Measurements from ENCODE around the gene HS3ST4. TPM values are rescaled to one million over a fixed set of nuclear protein-coding genes. Genes with fewer than 3 reads are reported as not detected.
"Not testable (repeated sequence)": the region's sequence is repeated elsewhere in the genome, so short reads cannot be mapped to it uniquely, and the experiment has no call there.

Gene HS3ST4
- total RNA-seq, 1 donor, result under 0.01 TPM

- no peak for DNase-seq (ENCODE audit: low read depth in 2 of 3, low spot score in 2 of 3)
These were observed 378.7 kb downstream of the HS3ST4 start for GRCh38 chr16:26070302-26071100.

DNA sequence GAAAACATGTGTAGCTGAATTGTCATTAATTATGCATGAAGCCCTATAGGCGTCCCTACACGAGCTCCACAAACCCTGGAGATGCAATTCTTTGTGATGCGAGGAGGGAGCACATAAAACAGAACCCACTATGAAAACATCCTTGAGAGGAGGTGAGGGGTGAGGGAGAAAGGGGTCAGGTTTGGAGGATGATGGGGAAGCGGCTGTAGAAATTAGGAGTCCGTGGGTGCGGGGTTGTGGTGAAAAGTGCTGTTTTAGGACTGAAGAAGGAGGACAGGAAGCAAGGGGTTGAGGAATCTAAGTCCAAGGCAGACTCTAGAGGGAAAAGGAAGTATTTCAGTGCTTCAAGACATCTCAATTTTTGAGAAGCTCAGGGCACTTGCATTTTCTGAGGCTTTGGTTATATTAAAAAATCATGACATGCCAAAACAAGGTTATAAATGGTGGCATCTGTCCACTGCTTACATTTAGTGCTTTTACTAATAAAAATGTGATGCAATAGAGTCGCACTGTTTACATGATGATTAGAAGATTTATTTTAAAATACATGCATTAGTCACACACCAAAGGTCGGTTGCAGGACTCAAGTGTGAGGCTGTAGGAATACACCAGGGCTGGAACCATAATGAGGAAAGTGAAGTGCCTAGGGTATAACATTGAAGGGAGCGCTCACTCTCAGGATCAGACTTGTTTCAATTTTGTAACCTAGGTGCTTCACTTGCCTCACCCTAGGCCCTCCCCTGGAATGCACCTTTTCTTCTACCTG, 379.5 kb downstream of the HS3ST4 start:
- no peak for DNase-seq (ENCODE audit: low read depth in 2 of 3, low spot score in 2 of 3)

- DNase-seq (ENCODE audit: low read depth in 2 of 3, low spot score in 2 of 3), result no peak
These were observed 387.1 kb downstream of the HS3ST4 start for GRCh38 chr16:26078716-26079355.

- no peak for DNase-seq (ENCODE audit: low read depth in 2 of 3, low spot score in 2 of 3)
These were observed 395.3 kb downstream of the HS3ST4 start for GRCh38 chr16:26087091-26087490.

DNA sequence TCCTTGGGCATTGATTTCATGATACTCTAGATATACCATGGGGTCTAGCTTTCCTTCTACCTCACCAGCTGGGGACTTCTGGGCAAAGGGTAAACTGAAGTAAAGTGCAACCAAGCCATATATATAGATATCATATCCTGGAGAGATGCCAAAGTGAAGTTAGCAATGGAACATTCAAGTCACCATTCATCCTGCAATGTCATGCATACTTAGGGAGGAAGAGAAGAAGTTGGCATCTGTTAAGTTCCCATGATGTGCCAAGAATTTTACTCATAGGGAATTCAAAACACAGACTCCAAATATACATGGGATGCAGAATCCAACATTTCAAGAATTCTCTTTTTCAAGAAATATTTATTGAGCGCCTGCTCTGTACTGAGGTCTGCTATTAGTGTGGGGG, 399.8 kb downstream of the HS3ST4 start:
- no peak for DNase-seq (ENCODE audit: low read depth in 2 of 3, low spot score in 2 of 3)

DNA sequence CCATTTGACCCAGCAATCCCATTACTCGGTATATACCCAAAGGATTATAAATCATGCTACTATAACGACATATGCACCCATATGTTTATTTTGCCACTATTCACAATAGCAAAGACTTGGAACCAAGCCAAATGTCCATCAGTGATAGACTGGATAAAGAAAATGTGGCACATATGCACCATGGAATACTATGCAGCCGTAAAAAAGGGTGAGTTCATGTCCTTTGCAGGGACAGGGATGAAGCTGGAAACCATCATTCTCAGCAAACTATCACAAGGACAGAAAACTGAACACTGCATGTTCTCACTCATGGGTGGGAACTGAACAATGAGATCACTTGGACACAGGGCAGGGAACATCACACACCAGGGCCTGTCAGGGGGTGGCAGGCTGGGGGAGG, 406.4 kb downstream of the HS3ST4 start:
- DNase-seq (ENCODE audit: low read depth in 2 of 3, low spot score in 2 of 3), result not testable (repeated sequence)

DNA sequence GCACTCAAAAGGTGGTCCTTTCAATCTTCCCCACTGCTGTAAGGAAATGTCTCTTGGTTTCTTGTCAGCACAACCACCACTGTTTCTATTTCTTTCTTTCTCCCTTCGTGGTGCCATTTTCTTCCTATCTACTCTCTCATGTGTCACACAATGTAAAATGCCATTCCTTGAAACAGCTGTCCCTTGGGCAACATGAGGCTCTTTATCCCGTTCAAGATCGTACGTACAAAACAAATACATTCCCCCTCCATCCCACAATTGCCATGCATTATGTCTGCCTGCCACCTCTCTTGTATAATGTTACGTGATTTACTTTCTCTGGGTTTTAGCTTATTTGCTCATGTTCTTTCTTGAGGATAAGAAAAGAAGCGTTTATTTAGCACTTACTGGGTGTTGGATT, 410.6 kb downstream of the HS3ST4 start:
- no peak for DNase-seq (ENCODE audit: low read depth in 2 of 3, low spot score in 2 of 3)

- DNase-seq (ENCODE audit: low read depth in 2 of 3, low spot score in 2 of 3), result no peak
These were observed 417.2 kb downstream of the HS3ST4 start for GRCh38 chr16:26108836-26109505.

DNA sequence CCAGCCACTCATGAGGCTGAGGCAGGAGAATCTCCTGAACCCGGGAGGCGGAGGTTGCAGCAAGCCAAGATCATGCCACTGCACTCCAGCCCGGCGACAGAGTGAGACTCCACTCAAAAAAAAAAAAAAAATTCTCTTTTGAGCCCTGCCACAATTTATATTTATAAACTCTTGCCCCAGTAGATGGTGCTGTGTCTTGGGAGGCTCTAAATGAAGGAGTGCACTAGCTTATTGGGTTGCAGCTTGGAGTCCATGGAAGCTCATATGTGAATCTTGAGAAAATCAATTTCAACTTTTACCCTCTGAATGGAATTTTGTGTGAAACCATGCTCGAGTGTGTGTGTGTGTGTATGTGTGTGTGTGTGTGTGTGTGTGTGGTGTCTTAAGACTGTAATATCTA, 420.1 kb downstream of the HS3ST4 start:
- DNase-seq (ENCODE audit: low read depth in 2 of 3, low spot score in 2 of 3), result no peak

- no peak for DNase-seq (ENCODE audit: low read depth in 2 of 3, low spot score in 2 of 3)
These were observed 426.8 kb downstream of the HS3ST4 start for GRCh38 chr16:26118575-26118974.

DNA sequence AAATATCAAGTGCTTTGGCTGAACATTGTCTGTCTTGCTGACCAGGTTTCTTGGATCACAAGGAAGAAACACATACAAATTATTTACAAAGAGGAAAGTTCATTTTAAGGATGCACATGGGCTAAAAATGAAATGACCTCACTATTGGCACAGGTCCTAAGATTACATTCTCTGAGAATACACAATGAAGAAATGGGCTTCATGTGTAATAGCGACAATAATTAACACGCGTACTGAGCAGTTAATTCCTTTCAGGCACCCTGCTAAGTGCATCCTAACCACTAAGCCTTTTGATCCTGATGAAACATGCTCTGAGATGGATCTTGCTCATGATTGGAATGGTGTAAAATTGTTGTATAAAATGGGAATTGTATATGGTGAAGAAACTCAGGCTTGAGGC, 429.0 kb downstream of the HS3ST4 start:
- DNase-seq (ENCODE audit: low read depth in 2 of 3, low spot score in 2 of 3), result no peak

DNA sequence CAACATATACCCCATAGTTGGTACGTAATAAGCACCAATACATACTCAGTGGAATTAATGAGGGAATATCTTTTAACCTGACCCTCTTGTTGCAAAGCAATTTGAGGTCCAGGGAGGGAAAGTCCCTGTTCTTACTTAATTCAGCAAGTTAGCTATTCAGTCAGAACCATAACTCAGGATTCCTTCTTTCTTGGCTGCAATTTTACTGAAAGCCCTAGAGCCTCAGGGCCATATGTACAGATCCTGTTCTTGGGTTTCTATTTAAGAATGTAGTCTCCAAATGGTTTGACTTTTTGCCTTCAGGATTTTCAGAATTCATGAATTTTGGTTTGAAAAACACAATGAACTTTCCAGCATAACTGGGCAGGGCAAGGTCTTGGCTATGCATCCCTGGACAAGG, 436.5 kb downstream of the HS3ST4 start:
- no peak for DNase-seq (ENCODE audit: low read depth in 2 of 3, low spot score in 2 of 3)

DNA sequence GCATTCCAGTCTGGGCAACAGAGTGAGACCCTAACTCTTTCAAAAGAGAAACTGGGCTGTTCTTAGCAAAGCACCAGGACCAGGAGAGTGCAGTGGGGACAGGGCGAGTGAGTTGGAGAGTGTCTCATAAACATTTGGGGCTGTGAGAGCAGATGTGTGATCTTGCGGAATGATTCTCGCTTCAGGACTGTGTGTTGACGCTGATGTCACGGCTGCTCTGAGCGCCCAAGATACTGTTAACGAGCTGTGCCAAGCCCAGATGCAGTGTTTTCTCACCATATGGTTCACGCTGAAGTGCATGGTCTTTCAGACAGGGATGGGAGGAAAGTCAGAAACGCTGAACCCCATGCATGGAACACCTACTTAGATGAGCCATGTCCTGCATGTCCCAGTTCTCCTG, 438.2 kb downstream of the HS3ST4 start:
- no peak for DNase-seq (ENCODE audit: low read depth in 2 of 3, low spot score in 2 of 3)

DNA sequence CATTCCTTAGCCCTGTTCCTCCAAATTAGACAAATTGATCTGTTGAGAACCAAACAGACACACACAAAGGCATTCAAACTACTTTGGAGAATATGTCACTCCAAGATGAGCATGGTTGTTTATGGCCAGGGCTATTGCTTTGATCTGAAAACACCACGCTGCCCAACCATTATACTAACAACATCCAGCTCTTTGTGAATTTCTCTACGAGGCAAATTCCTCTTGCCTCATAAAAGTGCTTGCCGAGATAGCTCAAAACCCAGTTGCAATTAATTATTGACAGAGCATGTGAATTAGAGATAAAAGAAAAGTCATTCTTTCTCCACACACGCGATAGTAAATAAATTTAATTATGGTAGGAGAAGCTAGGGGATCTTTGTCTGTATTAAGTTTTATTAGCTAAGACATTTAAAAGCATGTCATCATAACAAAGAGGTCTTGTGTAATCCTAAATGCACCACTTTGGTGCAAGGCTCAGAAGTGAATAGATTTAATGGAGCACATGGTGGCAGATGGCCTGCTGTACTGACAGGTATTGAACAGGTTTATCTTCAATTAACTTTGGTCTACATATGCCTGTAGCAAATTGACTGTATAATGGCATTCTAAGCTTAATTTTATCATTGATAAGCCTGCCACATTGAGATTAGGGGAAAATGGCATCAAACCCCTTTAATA, 441.8 kb downstream of the HS3ST4 start:
- DNase-seq (ENCODE audit: low read depth in 2 of 3, low spot score in 2 of 3), result no peak

DNA sequence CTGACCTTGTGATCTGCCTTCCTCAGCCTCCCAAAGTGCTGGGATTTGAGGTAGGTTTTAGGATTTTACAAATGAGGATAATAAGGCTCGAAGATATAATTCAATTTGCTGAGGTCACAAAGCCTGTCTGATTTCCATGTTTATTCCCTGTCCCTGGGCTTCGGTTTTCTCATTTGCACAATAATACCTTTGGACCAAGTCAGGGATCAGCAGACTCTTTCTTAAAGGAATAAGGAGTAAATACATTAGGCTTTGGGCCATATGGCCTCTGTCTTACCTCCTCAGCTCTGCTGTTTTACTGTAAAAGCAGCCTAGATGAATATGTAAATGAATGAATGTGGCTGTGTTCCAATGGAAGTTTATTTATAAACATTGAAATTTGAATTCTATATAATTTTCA, 442.8 kb downstream of the HS3ST4 start:
- no peak for DNase-seq (ENCODE audit: low read depth in 2 of 3, low spot score in 2 of 3)

GRCh38 chr16:26137956-26138355, 446.2 kb downstream of the HS3ST4 start:
- no peak for DNase-seq (ENCODE audit: low read depth in 2 of 3, low spot score in 2 of 3)

DNA sequence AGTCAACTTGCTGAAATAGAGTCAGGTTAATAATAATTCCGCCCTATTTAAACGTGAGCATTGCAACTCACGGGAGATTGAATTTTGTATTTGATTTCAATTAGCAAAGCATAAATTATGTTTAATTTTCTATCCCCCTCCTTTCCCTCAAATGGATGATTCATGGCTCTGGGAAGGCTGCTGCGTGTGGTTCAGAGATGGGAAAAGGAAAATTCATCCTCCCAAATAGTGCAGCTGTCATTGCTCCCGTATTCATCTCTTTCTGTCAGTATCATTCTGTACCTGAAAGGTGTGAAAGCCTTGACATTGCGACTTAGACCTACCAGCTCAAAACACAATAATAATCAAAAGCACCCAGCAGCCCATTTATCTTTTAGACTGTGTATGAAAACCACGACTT, 447.3 kb downstream of the HS3ST4 start:
- no peak for DNase-seq (ENCODE audit: low read depth in 2 of 3, low spot score in 2 of 3)

DNA sequence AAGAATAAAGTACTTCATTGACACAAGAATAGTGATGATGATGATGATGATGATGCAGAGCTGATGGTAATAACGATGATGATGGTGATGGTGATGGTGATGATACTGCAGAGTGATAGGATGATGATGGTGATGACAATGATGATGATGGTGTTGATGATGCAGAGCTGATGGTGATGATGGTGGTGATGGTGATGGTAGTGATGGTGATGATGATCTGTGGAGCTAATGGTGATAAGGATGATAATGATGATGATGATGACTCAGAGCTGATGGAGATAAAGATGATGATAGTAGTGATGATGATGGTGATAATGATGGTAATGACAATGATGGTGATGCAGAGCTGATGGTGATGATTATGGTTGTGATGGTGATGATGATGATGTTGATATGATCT, 448.1 kb downstream of the HS3ST4 start:
- no peak for DNase-seq (ENCODE audit: low read depth in 2 of 3, low spot score in 2 of 3)

DNA sequence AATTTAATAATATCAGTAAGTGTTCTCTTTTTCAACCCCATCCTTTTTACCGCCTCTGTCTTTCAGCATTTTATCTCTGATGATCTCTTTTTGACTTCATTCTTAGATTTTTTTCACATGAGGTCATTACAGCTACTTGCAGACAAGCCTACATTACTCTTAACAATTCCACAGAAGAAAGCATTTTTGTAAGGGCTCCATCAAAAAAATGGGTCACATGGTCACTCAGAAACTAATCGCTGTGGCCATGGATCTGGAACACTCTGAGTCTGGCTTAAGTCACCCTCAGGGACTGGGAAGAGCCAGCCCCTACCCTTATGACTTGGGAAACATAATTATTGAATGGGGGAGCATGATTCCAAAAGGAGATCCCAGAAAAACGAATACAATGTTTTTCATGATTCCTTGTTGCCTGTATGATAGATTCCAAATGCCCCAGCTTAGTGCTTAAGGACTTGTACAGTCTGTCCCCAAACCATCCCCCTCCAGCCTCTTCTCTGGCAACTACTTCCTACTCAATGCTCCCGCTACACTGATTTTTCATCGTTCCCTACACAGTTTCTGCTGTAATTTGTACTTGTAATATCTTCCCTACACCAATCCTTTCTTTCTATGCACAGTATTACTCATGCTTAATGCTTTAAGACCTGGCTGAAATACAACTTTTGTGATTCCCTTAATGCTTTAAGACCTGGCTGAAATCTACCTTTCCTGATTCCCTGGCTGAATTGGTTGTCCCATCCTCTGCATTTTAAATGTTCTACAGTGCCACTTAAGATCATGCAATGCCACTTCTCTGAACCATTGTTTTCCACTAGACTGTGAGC, 457.8 kb downstream of the HS3ST4 start:
- DNase-seq (ENCODE audit: low read depth in 2 of 3, low spot score in 2 of 3), result no peak

GRCh38 chr16:26155221-26155620, 463.5 kb downstream of the HS3ST4 start:
- DNase-seq (ENCODE audit: low read depth in 2 of 3, low spot score in 2 of 3), result no peak

All from hematopoietic multipotent progenitor cell (in vitro differentiated cells).